ENCODE results near the gene GPHN. TPM values are rescaled to one million over a fixed set of nuclear protein-coding genes. Genes with fewer than 3 reads are reported as not detected.
"Not testable (repeated sequence)": the region's sequence is repeated elsewhere in the genome, so short reads cannot be mapped to it uniquely, and the experiment has no call there.

The GPHN gene
- total RNA-seq, 4 donors from 2014 or later = 9.1 to 21.1 (median 15.9) TPM

DNA sequence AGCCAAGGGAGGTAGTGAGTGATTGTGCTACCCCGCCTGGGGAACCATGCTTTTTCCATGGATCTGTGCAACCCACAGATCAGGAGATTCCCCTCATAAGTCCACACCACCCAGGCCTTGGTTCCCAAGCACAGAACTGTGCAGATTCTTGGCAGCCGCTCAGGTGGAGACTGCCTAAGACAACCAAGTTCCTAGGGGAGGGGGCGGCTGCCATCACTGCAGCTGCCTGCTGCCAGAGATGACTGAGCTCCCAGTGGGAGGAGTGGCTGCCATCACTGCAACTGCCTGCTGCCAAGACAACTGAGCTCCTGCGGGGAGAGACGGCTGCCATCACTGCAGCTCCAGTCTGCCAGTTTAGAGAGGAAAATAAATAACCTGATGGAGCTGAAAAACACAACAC lies 542.9 kb downstream of the GPHN start:
- intact Hi-C loops (cut with DNase I) = no loop called here
- H3K4me3 ChIP-seq = no peak overlapping the region
- TF ChIP-seq POLR2AphosphoS5 (IDR thresholded peaks at IDR 0.05) = no peak
- no peak for TF ChIP-seq POLR2A (IDR thresholded peaks at IDR 0.05; ENCODE audit: low read depth)

DNA sequence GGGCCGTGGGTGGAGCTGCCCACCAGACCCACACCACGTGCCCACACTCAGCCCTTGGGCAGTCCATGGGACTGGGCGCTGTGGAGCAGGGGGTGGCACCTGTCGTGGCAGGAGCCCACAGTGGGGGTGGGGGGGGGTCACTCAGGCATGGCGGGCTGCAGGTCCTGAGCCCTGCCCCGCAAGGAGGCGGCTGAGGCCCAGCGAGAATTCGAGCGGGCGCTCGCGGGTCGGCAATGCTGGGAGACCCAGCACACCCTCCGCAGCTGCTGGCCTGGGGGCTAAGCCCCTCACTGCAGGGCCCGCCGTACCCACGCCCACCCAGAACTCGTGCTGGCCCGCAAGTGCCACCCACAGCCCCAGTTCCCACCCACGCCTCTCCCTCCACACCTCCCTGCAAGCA lies 548.7 kb downstream of the GPHN start:
- 92% methylated on average over 15 of the region's 21 CpGs for WGBS
- no peaks in the 10 kb centered on the region for H3K4me1 ChIP-seq
- peaks cover 0 to 3% (median 0%) of the 10 kb centered on the region in 4 donors for H3K9me3 ChIP-seq
- intact Hi-C loops (cut with DNase I) = no loop called here
- H3K4me3 ChIP-seq = no peak overlapping the region
- H3K27ac ChIP-seq (replicated peaks in 1 of 4) = no peak overlapping the region
- TF ChIP-seq, protein P1, sequence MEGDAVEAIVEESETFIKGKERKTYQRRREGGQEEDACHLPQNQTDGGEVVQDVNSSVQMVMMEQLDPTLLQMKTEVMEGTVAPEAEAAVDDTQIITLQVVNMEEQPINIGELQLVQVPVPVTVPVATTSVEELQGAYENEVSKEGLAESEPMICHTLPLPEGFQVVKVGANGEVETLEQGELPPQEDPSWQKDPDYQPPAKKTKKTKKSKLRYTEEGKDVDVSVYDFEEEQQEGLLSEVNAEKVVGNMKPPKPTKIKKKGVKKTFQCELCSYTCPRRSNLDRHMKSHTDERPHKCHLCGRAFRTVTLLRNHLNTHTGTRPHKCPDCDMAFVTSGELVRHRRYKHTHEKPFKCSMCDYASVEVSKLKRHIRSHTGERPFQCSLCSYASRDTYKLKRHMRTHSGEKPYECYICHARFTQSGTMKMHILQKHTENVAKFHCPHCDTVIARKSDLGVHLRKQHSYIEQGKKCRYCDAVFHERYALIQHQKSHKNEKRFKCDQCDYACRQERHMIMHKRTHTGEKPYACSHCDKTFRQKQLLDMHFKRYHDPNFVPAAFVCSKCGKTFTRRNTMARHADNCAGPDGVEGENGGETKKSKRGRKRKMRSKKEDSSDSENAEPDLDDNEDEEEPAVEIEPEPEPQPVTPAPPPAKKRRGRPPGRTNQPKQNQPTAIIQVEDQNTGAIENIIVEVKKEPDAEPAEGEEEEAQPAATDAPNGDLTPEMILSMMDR (IDR thresholded peaks at IDR 0.05) = no peak
- TF ChIP-seq POLR2AphosphoS5 (IDR thresholded peaks at IDR 0.05) (no peak), EP300 (IDR thresholded peaks at IDR 0.05) (no peak)
- DNase-seq (ENCODE audit: extremely low spot score) = no peak
- no peaks in the 10 kb centered on the region for H3K27me3 ChIP-seq
- peaks cover 0 to 12% (median 7%) of the 10 kb centered on the region in 4 donors for H3K36me3 ChIP-seq

More for the DNA sequence above, 542.9 kb downstream of the GPHN start:
- no peak overlapping the region for H3K27ac ChIP-seq (replicated peaks in 1 of 4)
- peaks cover 0 to 17% (median 8%) of the 10 kb centered on the region in 4 donors for H3K36me3 ChIP-seq
- peaks cover 0 to 2% (median 0%) of the 10 kb centered on the region in 4 donors for H3K9me3 ChIP-seq
- WGBS = no CpG with 5 or more reads among the region's 5 CpGs
- no peaks in the 10 kb centered on the region for H3K27me3 ChIP-seq
- DNase-seq (ENCODE audit: extremely low spot score) = no peak
- H3K4me1 ChIP-seq = no peaks in the 10 kb centered on the region

DNA sequence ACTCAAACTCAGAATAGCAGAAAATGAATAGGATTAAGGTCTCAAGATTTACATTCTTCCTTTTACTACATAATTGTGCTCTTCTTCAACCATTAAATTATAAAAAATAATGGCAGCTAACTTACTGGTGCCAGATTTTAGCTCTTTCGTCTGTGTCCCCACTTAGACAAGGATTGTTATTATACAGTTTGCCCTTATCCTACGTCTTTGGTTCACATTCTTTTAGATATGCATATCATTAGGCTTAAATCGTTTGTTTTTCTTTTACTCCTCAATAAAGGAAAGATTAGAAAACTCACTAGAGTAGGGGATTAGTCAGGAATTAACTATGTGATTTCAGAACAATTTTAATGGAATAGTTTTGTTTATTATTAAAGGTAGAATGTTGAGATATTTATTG lies 551.6 kb downstream of the GPHN start:
- no peak for TF ChIP-seq POLR2A (IDR thresholded peaks at IDR 0.05; ENCODE audit: low read depth)

DNA sequence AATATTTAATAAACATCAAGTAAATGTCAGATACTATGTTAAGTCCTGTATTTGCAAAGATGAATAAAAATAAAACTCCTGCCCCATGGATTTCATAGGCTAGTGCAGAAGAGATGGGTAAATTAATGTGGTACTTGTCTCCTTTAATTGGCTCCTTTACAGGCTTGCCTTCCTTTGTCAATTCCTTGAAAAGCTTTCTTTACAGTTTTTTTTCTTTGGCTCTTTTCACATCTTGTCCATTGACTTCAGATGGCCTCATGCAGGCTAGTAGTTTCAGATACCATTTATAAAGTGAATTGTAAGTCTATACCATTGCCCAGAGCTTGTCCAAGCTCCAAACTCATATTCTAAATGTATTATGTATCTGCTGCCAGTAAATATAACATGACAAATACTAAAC lies 552.6 kb downstream of the GPHN start:
- peaks cover 0 to 3% (median 0%) of the 10 kb centered on the region in 4 donors for H3K9me3 ChIP-seq
- TF ChIP-seq POLR2AphosphoS5 (IDR thresholded peaks at IDR 0.05) (no peak), POLR2A (IDR thresholded peaks at IDR 0.05; ENCODE audit: low read depth) (no peak), EP300 (IDR thresholded peaks at IDR 0.05) (no peak)
- TF ChIP-seq, protein P1 (IDR thresholded peaks at IDR 0.05) = no peak
- H3K27me3 ChIP-seq = no peaks in the 10 kb centered on the region
- H3K4me3 ChIP-seq = no peak overlapping the region
- intact Hi-C loops (cut with DNase I) = no loop called here
- no peak for DNase-seq (ENCODE audit: extremely low spot score)
- H3K27ac ChIP-seq (replicated peaks in 1 of 4) = no peak overlapping the region
- no peaks in the 10 kb centered on the region for H3K4me1 ChIP-seq
- H3K36me3 ChIP-seq = peaks cover 0 to 14% (median 7%) of the 10 kb centered on the region in 4 donors

More for the DNA sequence above, 551.6 kb downstream of the GPHN start:
- intact Hi-C loops (cut with DNase I) = no loop called here
- Histone ChIP-seq H3K27me3 (no peaks in the 10 kb centered on the region), H3K4me1 (no peaks in the 10 kb centered on the region), H3K9me3 (peaks cover 0 to 3% (median 0%) of the 10 kb centered on the region in 4 donors), H3K27ac (replicated peaks in 1 of 4) (no peak overlapping the region), H3K4me3 (no peak overlapping the region), H3K36me3 (peaks cover 0 to 14% (median 7%) of the 10 kb centered on the region in 4 donors)
- no peak for DNase-seq (ENCODE audit: extremely low spot score)
- WGBS = 64% methylated on average over 3 of the region's 3 CpGs

DNA sequence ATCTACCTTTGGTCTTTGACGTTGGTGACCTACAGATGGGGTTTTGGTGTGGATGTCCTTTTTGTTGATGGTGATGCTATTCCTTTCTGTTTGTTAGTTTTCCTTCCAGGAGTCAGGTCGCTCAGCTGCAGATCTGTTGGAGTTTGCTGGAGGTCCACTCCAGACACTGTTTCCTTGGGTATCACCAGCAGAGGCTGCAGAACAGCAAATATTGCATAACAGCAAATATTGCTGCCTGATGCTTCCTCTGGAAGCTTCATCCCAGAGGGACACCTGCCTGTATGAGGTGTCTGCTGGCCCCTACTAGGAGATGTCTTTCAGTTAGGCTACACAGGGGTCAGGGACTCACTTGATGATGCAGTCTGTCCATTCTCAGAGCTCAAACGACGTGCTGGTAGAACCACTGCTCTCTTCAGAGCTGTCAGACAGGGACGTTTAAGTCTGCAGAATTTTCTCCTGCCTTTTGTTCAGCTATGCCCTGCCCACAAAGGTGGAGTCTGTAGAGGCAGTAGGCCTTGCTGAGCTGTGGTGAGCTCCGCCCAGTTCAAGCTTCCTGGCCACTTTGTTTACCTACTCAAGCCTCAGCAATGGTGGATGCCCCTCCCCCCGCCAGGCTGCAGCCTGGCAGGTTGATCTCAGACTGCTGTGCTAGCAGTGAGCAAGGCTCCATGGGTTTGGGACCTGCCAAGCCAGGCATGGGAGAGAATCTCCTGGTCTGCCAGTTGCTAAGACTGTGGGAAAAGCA lies 559.3 kb downstream of the GPHN start:
- 86% methylated on average over 6 of the region's 7 CpGs for WGBS
- H3K27me3 ChIP-seq; DNase-seq (ENCODE audit: extremely low spot score); H3K27ac ChIP-seq (replicated peaks in 1 of 4); intact Hi-C loops (cut with DNase I); H3K4me3 ChIP-seq; H3K36me3 ChIP-seq; H3K9me3 ChIP-seq: not testable (repeated sequence)
- peaks cover 0 to 14% (median 0%) of the 10 kb centered on the region in 4 donors for H3K4me1 ChIP-seq

DNA sequence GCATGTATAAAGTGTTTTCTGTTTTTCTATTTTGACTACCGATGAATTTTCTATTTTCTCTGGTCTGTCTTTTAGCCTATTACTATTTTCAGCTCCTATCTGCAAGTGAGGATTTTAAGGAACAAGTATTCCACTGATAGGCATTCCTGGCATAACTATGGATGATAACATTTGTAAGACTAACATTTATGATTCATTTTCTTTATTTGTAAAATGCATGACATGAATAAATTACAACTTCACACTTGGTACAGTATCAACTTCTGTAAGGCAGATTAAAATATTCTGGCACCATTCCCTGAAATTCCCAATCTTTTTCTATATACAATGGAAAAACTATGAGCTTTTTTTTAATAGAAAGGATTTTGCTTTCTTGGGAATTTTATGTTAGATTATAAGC lies 560.3 kb downstream of the GPHN start:
- no peak for DNase-seq (ENCODE audit: extremely low spot score)
- Histone ChIP-seq H3K27me3 (no peaks in the 10 kb centered on the region), H3K4me1 (peaks cover 0 to 14% (median 0%) of the 10 kb centered on the region in 4 donors), H3K27ac (replicated peaks in 1 of 4) (no peak overlapping the region), H3K36me3 (peaks cover 0 to 5% (median 0%) of the 10 kb centered on the region in 4 donors), H3K4me3 (no peak overlapping the region), H3K9me3 (no peaks in the 10 kb centered on the region)
- WGBS = 88% methylated on average over 1 of the region's 1 CpG
- TF ChIP-seq, protein P1 (IDR thresholded peaks at IDR 0.05) = no peak
- TF ChIP-seq POLR2A (IDR thresholded peaks at IDR 0.05; ENCODE audit: low read depth) (no peak), POLR2AphosphoS5 (IDR thresholded peaks at IDR 0.05) (no peak), EP300 (IDR thresholded peaks at IDR 0.05) (no peak)
- intact Hi-C loops (cut with DNase I) = no loop called here

All from esophagus muscularis mucosa (tissue), 4 donors.